Stimulated activated CD4-positive, alpha-beta T cell treated with anti-CD3 and anti-CD28 coated beads, Interleukin-4, amount 100 ng/mL, for 24 hours (primary cell): ENCODE measurements around the gene SYTL2.
"Not testable (repeated sequence)": the region's sequence is repeated elsewhere in the genome, so short reads cannot be mapped to it uniquely, and the experiment has no call there.

Experiments used
- DNase-seq: peaks from one replicate; pipeline ENCODE4 v3.0.0-alpha.2; 2020

The SYTL2 gene

GRCh38 chr11:85810871-85811611 lies at the start of gene SYTL2:
TSS of gene SYTL2 (minus strand) at chr11:85811141. CDS start at chr11:85757725, 53,416 bp downstream.
- DNase-seq: peak; percentile 74

GRCh38 chr11:85859541-85859940 lies 48.6 kb upstream of the SYTL2 start:
- DNase-seq: not testable (repeated sequence)

GRCh38 chr11:85857098-85857497 lies 46.2 kb upstream of the SYTL2 start:
- DNase-seq: no peak

- no peak for DNase-seq
Measured at GRCh38 chr11:85855341-85855656, 44.4 kb upstream of the SYTL2 start, which contains the start of gene CCDC83. TSS of gene CCDC83 (plus strand) at chr11:85855383. CDS start at chr11:85865124, 9,741 bp downstream.

GRCh38 chr11:85854557-85855340 lies 43.8 kb upstream of the SYTL2 start:
- peak; percentile 89 for DNase-seq

DNA sequence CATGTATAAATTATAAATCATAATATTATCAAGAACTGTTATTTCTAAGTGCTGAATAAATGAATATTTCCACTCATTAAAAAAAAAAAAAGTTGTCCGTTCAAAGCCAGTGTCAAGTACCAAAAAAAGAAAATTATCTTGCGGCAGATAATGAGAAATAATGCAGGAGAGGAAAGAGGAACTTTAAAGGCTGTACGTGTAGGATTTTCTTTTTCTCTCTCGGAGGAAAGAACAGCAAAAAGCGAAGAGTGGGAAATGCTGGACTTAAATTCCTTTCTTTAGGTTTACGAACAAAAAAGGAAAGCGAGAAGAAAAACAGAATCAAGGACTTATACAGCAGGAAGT lies 43.2 kb upstream of the SYTL2 start:
- DNase-seq: no peak

DNA sequence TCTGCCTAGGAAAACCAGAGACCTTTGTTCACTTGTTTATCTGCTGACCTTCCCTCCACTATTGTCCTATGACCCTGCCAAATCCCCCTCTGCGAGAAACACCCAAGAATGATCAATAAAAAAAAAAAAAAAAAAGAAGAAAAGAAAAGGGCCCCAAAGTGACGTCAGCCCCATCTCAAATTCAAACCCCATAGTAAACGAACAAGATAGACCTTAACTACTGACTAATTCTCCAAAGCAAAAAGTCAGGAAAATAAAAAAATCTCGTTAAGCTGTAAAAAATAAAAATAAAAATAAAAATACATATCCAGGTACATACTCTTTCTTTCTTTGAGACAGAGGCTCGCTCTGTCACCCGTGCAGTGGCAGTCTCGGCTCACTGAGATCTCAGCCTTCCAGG lies 42.6 kb upstream of the SYTL2 start:
- DNase-seq: not testable (repeated sequence)

DNA sequence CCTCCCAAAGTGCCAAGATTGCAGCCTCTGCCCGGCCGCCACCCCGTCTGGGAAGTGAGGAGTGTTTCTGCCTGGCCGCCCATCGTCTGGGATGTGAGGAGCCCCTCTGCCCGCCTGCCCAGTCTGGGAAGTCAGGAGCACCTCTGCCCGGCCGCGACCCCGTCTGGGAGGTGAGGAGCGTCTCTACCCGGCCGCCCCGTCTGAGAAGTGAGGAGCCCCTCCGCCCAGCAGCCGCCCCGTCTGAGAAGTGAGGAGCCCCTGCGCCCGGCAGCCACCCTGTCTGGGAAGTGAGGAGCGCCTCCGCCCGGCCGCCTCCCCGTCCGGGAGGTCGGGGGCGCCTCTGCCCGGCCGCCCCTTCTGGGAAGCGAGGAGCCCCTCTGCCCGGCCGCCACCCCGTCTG lies 41.8 kb upstream of the SYTL2 start:
- not testable (repeated sequence) for DNase-seq

DNA sequence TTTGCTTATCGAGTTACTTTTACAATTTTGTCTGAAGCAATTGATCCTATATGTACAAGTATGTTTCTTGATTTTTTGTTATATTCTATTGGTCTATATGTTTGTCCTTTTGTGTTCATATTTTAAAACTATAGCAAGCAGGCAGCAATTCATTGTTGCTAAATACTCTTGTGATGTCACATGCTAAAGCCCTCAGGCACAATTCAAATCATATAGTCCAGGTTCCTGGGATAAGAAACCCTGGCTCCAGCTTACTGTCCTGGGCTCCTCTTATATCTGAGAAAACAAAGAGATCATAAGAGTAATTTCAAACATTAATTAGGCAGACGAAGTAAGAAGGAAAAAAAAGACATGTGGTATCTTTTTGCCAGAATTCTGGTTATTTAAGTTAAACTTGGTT lies 37.6 kb upstream of the SYTL2 start:
- no peak for DNase-seq

- DNase-seq: no peak
Measured at GRCh38 chr11:85848006-85848405, 37.1 kb upstream of the SYTL2 start.

DNA sequence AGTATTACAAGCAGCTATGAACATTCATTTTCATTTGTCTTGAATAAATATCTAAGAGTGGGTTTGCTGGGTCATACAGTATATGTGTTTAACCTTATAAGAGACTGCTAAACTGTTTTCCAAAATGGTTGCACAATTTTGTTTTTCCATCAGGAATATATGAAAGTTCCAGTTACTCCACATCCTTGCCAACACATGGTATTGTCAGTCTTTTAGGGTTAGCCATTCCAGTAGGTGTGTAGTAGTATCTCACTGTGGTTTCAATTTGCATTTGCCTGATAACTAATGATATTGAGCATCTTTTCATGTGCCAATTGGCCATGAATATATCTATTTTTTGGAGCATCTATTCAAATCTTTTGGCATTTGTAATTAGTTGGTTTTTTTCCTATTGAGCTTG lies 36.5 kb upstream of the SYTL2 start:
- no peak for DNase-seq

- DNase-seq: no peak
Measured at GRCh38 chr11:85845124-85845631, 34.2 kb upstream of the SYTL2 start.

GRCh38 chr11:85844439-85845123 lies 33.6 kb upstream of the SYTL2 start:
- no peak for DNase-seq

DNA sequence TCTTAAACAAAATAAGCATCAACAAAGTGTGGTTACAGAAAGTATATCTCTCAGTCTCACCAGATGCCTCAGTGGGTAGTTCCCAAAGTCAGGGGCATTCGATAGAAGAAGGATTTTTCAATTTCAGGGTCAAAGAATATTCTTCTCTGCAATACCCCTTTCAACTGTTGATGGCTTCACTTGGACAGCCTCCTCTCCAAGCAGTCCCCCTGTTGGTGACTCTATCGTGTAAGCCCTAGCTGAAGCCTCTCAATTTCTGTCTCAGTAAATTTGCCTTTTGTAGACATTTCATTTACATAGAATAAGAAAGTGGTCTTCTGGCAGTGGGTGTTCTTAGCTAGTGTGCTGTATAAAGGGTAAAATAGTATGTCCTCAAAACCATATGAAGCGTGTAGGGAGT lies 33.0 kb upstream of the SYTL2 start:
- DNase-seq: no peak

DNA sequence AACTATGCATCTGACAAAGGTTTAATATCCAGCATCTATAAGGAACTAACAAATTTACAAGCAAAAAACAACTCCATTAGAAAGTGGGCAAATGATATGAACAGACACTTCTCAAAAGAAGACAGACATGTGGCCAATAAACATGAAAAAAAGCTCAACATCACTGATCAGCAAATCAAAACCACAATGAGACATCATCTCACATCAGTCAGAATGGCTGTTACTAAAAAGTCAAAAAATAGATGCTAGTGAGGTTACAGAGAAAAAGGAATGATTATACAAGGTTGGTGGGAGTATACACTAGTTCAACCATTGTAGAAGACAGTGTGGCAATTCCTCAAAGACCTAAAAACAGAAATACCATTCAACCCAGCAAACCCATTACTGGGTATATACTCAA lies 30.0 kb upstream of the SYTL2 start:
- not testable (repeated sequence) for DNase-seq

DNA sequence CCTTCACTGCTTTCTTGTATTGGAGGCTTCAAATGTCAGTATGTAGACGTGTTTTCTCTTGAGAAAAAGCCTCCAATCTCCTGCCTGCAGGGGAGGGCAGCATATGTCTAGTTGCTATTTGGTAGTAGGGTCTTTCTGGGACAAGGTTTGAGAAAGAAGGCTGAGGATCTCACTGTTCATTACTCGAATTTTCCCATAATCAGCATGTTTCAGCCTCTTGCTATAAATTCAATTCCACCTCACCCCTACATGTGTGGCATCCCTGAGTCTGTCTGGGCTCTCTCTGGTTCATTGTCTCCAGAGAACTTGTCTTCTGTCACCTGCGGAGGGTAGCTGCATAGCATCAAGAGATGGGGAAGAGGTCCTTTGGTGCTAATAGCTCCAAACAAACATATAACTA lies 24.8 kb upstream of the SYTL2 start:
- no peak for DNase-seq

- no peak for DNase-seq
Measured at GRCh38 chr11:85835263-85835662, 24.3 kb upstream of the SYTL2 start.

DNA sequence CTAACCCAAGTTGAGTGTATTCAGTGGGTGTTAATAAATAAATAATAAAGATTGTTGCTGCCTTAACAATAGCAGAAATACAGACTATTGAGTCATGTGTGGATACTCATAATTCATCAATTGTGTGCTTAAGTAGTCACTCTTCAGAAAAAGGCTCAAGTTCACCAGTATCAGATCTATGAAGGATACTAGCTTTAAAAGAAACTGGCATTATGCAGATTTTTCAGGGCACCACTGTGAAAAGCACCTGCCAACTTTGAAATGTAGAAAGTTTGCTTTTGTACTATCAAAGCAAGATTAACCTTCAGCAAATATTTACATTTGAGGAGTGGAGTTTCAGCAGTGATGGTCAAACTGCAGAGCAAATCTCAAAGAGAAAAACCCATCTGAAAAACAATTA lies 20.1 kb upstream of the SYTL2 start:
- no peak for DNase-seq

DNA sequence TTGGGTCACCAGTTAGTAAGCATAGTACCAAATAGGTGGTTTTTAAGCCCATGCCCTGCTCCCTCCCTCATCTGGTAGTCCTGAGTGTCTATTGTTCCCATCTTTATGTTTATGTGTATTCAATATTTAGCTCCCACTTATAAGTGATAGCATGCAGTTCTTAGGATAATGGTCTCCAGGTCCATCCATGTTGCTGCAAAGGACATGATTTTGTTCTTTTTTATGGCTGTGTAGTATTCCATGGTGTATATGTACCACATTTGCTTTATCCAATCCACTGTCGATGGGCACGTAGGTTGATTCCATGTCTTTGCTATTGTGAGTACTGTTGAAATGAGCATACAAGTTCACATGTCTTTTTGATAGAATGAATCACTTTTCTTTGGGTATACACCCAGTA lies 18.2 kb upstream of the SYTL2 start:
- no peak for DNase-seq

DNA sequence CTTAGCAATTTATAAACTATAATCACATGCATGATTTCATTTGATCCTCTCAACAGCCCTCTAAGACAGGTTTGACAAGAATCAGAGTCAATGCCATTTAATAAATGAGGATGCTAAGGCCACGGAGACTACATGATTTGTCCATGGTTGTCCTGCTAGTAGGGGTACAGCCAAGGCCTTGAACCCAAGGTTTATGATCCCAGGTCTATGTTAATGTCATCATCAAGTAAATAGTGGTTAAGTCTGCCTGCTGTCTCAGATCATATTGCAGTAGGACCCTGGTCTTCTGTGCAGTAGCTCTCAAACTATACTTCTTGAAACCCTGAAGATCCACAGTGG lies 17.7 kb upstream of the SYTL2 start:
- DNase-seq: no peak

DNA sequence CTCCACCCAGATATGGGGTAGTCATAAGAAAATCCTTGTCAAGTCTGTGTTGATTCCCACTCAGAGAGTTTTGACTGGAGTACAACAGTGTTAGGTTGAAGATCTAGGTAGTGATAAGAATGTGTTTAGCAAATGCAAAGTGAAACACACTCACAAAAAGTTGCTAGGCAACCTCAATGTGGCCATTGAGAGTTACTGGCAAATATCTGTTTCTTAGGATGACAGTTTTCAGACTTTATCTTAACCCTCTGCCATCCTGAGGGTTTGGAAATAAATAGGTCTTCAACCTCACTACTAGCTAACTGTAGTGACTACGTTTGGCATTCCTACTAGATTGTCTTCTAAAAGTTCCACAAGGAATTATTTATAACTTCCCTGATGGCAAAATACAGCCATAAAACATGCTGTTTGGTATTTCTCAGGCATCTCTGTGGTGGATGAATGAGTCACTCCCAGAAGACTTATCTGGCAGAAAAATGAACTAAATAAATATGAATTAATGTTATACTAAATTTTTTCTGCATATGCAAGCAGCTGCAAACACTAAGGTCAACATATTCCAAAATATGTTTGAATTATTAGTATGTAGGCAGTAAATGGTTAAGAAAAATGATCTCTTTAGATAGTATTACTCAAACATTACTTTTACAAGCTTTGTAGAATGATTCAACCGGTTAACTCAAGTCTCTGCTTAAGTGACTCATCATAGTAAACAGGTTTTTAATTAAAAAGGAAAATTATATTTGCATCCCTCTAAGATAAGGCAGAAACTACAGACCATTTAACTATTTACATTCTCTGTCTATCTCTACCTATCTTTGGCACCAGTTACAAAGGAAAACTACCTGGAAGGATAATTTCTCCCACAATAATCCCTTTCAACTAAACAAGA lies 17.1 kb upstream of the SYTL2 start:
- DNase-seq: peak; percentile 24

DNA sequence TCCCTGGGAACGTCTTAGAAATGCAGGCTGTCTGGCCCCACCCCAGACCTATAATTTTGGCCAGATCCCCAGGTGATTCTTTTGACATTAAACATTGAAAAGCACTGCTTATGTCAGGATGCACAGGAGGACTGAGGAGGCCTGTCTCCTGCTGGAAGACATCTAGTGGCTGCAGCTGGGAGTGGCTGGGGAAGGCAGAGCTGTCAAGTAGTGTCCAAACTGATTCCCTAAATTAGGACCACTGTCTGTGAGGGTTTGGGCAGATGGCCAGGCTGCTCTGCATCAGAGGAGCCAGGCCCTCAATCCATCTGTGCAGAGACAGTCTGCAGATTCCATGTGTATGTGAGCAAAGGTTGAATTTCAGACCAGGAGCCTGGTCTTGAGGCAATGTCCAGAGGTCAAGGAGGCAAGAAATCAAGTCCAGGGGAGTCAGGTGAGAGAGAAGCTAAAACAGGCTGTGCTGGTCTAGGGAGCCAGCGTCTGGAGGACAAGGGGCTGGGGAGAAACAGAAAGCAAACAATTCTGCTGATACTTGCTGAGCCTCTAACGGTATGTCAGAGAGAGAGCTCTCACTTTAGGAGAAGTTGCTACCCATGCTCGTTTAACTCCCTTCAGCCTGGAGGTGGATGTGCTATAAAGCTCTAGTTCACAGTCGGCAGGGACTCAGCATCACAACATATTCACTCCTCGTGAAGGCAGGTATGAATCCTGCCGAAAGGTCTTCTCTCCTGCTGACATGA lies 15.3 kb upstream of the SYTL2 start:
- peak; percentile 27 for DNase-seq
